MM.1S (cell line): ENCODE results near the gene GALR2.

Experiments
- CTCF ChIP-seq: fragments of 300-600 bp; sonication (generic); IDR thresholded peaks from 2 replicates; pipeline ENCODE4 v1.5.1; 2016; ENCODE audit warnings: antibody characterized with exemption, low read length, mixed read lengths
- EZH2 ChIP-seq: fragments of 300-600 bp; sonication (generic); optimal IDR thresholded peaks from 2 replicates; pipeline ENCODE3; 2017; ENCODE audit warnings: low read depth, mild to moderate bottlenecking, antibody characterized with exemption, low read length, mixed read lengths

DNA sequence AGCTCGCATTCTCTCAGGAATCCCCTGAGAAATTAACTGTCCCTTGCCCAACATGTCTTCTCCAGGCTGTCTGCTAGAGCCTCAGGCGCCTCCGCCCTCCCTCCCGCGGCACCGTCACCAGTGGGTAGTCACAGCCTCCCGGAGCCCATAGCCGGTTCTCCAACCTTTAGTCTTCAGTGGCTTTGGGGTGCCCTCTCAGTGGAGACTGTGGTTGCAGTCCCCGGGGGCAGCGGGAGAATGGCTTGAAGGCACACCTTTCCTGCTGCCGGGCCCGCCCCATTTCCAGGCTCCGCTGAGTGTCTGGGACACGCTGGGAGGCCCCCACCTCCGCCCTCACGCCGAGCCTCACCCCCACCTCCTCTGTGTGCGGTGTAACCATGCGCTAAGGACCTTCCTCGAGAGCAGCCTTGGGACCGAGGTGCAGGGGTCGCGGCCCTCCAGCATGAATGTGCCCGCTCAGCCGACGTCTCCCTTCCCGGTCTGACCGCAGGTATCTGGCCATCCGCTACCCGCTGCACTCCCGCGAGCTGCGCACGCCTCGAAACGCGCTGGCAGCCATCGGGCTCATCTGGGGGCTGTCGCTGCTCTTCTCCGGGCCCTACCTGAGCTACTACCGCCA is 1.7 kb downstream of the GALR2 start:
- TF ChIP-seq CTCF (no peak), EZH2 (no peak)
